ENCODE data around the gene LSS.

LSS gene

DNA sequence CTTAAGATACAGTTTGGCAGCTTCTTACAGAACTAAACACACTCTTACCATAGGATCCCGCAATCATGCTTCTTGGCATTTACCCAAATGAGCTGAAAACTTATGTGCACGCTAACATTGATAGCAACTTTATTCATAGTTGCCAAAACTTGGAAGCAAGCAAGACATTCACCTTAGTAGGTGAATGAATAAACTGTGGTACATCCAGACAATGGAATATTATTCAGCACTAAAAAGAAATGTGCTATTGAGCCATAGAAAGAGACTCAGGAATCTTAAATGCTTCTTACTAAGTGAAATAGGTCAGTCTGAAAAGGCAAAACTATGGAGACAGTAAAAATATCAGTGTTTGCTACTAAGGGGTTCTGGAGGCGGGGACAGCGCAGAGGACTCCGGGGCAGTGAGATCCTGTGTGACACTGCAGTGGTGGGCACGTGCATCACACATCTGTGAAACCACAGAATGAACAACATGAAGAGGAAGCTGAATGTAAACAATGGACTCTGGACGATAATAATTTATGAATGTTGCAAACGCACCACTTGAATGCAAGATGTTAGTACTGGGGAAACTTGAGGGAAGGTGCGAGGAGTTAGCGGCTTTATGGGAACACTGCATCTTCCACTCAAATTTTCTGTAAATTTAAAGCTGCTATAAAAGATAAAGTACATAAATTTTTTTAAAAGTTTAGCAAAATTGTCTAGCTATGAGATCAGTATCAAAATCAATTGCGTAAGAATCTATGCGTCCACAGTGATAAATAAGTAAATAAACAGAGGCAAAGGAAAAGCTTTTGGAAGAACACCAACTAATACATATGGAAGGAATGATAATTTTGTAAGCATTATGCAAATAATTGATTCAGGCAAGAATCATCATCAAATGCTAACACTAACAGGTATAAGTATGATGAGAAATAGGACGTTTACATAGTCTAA is 28.9 kb downstream of the LSS start:
- Histone ChIP-seq H3K4me2 (ENCODE audit: low read depth, low read length) (no peak overlapping the region), H3K9ac (ENCODE audit: low read length) (no peak overlapping the region), H3K36me3 (replicated peaks; ENCODE audit: insufficient read depth, low read length) (peaks cover 27% of the 10 kb centered on the region), H3K79me2 (ENCODE audit: low read length) (no peaks in the 10 kb centered on the region), H3K27ac (ENCODE audit: low read length) (no peak overlapping the region), H3K9me3 (replicated peaks; ENCODE audit: insufficient read depth, low read length) (no peaks in the 10 kb centered on the region), H3K4me1 (ENCODE audit: low read length) (no peaks in the 10 kb centered on the region), H3K27me3 (replicated peaks; ENCODE audit: insufficient read depth, low read length) (no peaks in the 10 kb centered on the region), H4K20me1 (ENCODE audit: insufficient read depth, low read length) (no peaks in the 10 kb centered on the region), H2AFZ (ENCODE audit: low read length) (no peak overlapping the region), H3K9me2 (replicated peaks; ENCODE audit: insufficient read depth, low read length) (no peaks in the 10 kb centered on the region), H3K4me3 (ENCODE audit: low read length) (no peak overlapping the region), H3F3A (ENCODE audit: insufficient read depth, low read length) (no peaks in the 10 kb centered on the region)
- TF ChIP-seq, protein P1, sequence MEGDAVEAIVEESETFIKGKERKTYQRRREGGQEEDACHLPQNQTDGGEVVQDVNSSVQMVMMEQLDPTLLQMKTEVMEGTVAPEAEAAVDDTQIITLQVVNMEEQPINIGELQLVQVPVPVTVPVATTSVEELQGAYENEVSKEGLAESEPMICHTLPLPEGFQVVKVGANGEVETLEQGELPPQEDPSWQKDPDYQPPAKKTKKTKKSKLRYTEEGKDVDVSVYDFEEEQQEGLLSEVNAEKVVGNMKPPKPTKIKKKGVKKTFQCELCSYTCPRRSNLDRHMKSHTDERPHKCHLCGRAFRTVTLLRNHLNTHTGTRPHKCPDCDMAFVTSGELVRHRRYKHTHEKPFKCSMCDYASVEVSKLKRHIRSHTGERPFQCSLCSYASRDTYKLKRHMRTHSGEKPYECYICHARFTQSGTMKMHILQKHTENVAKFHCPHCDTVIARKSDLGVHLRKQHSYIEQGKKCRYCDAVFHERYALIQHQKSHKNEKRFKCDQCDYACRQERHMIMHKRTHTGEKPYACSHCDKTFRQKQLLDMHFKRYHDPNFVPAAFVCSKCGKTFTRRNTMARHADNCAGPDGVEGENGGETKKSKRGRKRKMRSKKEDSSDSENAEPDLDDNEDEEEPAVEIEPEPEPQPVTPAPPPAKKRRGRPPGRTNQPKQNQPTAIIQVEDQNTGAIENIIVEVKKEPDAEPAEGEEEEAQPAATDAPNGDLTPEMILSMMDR (IDR thresholded peaks at IDR 0.05; ENCODE audit: low read length), result no peak
- TF ChIP-seq EZH2 (optimal IDR thresholded peaks at IDR 0.05; ENCODE audit: low read depth, low read length), result no peak
- TF ChIP-seq EZH2phosphoT487 (IDR thresholded peaks at IDR 0.05; ENCODE audit: low read length), result no peak
- no peak for DNase-seq

DNA sequence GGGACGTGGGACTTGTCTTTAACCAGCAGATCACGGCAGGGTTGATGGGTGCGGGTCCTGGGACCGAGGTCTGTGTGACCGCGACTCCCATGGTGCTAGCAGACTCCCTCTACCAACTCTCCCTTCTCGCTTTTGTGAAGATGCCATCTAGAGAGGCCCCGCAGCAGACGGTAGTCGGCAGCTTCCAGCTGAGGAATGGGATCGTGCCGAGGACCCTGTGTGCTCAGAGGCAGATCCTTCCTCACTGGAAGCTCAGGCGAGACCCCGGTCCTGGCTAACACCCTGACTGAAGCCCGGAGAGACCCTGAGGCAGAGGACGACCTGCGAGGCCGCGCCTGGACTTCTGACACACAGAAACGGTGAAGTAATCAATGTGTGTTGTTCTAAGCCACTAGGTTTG is 31.8 kb downstream of the LSS start:
- peaks cover 30% of the 10 kb centered on the region for H3K36me3 ChIP-seq (replicated peaks; ENCODE audit: insufficient read depth, low read length)

DNA sequence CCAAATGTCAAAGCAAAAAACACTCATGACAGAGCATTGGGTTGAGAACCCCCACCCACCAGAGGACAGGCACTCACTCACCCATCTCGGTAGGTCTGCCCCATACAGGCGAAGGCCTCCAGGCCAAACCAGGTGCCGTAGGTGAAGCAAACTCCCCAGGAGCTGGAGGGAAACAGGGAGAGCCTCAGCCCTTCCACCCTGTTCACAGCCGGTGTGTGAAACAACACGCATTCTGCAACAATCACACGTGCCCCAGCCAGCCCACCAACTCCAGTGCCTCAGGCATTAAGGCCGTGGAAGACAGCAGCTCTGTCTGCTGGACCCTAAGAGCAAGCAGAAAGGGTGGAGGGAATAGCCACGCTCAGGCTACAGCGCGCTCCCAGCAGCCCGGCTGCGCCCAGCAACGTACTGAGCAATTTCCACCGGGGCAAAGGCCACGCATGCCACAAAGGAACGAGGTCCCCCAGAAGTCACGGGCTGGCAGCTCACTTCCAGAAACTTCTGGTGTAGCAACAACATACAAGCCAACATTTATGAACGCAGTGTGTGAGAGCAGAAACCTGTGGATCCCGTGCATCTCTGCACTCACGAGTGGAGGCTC is 32.9 kb downstream of the LSS start:
- no peak for DNase-seq

More for the DNA sequence above, 31.8 kb downstream of the LSS start:
- Histone ChIP-seq H3K9ac (ENCODE audit: low read length) (no peak overlapping the region), H3K27me3 (replicated peaks; ENCODE audit: insufficient read depth, low read length) (no peaks in the 10 kb centered on the region), H2AFZ (ENCODE audit: low read length) (no peak overlapping the region), H3K4me3 (ENCODE audit: low read length) (no peak overlapping the region), H3K27ac (ENCODE audit: low read length) (no peak overlapping the region), H3K4me2 (ENCODE audit: low read depth, low read length) (no peak overlapping the region), H3K9me3 (replicated peaks; ENCODE audit: insufficient read depth, low read length) (no peaks in the 10 kb centered on the region), H3K79me2 (ENCODE audit: low read length) (no peaks in the 10 kb centered on the region), H3F3A (ENCODE audit: insufficient read depth, low read length) (no peaks in the 10 kb centered on the region), H3K9me2 (replicated peaks; ENCODE audit: insufficient read depth, low read length) (no peaks in the 10 kb centered on the region), H3K4me1 (ENCODE audit: low read length) (no peaks in the 10 kb centered on the region), H4K20me1 (ENCODE audit: insufficient read depth, low read length) (no peaks in the 10 kb centered on the region)
- no peak for DNase-seq
- TF ChIP-seq EZH2phosphoT487 (IDR thresholded peaks at IDR 0.05; ENCODE audit: low read length) (no peak), EZH2 (optimal IDR thresholded peaks at IDR 0.05; ENCODE audit: low read depth, low read length) (no peak)
- TF ChIP-seq, protein P1 (IDR thresholded peaks at IDR 0.05; ENCODE audit: low read length), result no peak

More for the DNA sequence above, 32.9 kb downstream of the LSS start:
- H4K20me1 ChIP-seq (ENCODE audit: insufficient read depth, low read length), result no peaks in the 10 kb centered on the region
- H3K27me3 ChIP-seq (replicated peaks; ENCODE audit: insufficient read depth, low read length), result no peaks in the 10 kb centered on the region
- no peaks in the 10 kb centered on the region for H3K79me2 ChIP-seq (ENCODE audit: low read length)
- no peak overlapping the region for H3K9ac ChIP-seq (ENCODE audit: low read length)
- TF ChIP-seq EZH2 (optimal IDR thresholded peaks at IDR 0.05; ENCODE audit: low read depth, low read length) (no peak), EZH2phosphoT487 (IDR thresholded peaks at IDR 0.05; ENCODE audit: low read length) (no peak)
- TF ChIP-seq, protein P1 (IDR thresholded peaks at IDR 0.05; ENCODE audit: low read length), result no peak
- H3K36me3 ChIP-seq (replicated peaks; ENCODE audit: insufficient read depth, low read length), result peaks cover 29% of the 10 kb centered on the region
- H3K9me3 ChIP-seq (replicated peaks; ENCODE audit: insufficient read depth, low read length), result no peaks in the 10 kb centered on the region
- no peaks in the 10 kb centered on the region for H3K9me2 ChIP-seq (replicated peaks; ENCODE audit: insufficient read depth, low read length)
- no peaks in the 10 kb centered on the region for H3F3A ChIP-seq (ENCODE audit: insufficient read depth, low read length)
- H3K27ac ChIP-seq (ENCODE audit: low read length), result no peak overlapping the region
- H3K4me2 ChIP-seq (ENCODE audit: low read depth, low read length), result no peak overlapping the region
- H3K4me3 ChIP-seq (ENCODE audit: low read length), result no peak overlapping the region
- no peaks in the 10 kb centered on the region for H3K4me1 ChIP-seq (ENCODE audit: low read length)
- no peak overlapping the region for H2AFZ ChIP-seq (ENCODE audit: low read length)

Measured in MM.1S (cell line).